GM19395 (cell line): Measurements from ENCODE around the gene CBFA2T3.
A peak's percentile ranks its signal among the peaks of the same experiment; 100 is the strongest.

Experiments used
- ATAC-seq: cut with Tn5 transposase; IDR thresholded peaks from one replicate; pipeline ENCODE4 v1.9.1; 2021; ENCODE audit warnings: mild to moderate bottlenecking, moderate library complexity; ENCODE audit not compliant: unreplicated experiment

Gene CBFA2T3

GRCh38 chr16:88977812-88978607 lies 1.0 kb upstream of the CBFA2T3 start:
- peak; percentile 1 for ATAC-seq

GRCh38 chr16:88976366-88977017 lies 515 bp downstream of the CBFA2T3 start:
- ATAC-seq, result no peak

GRCh38 chr16:88975511-88976061 lies 1.4 kb downstream of the CBFA2T3 start:
- no peak for ATAC-seq

- ATAC-seq, result no peak
Measured at GRCh38 chr16:88974916-88975215, 2.1 kb downstream of the CBFA2T3 start.

- no peak for ATAC-seq
Measured at GRCh38 chr16:88974080-88974915, 2.7 kb downstream of the CBFA2T3 start.

- ATAC-seq, result no peak
Measured at GRCh38 chr16:88973415-88974050, 3.5 kb downstream of the CBFA2T3 start.

GRCh38 chr16:88973007-88973410 lies 4.0 kb downstream of the CBFA2T3 start:
- no peak for ATAC-seq

GRCh38 chr16:88972349-88972748 lies 4.7 kb downstream of the CBFA2T3 start:
- ATAC-seq, result no peak

GRCh38 chr16:88971371-88972097 lies 5.5 kb downstream of the CBFA2T3 start:
- ATAC-seq, result peak; percentile 36

- ATAC-seq, result no peak
Measured at GRCh38 chr16:88970539-88971065, 6.4 kb downstream of the CBFA2T3 start.

GRCh38 chr16:88970050-88970449 lies 7.0 kb downstream of the CBFA2T3 start:
- no peak for ATAC-seq

GRCh38 chr16:88969361-88969831 lies 7.6 kb downstream of the CBFA2T3 start:
- ATAC-seq, result no peak

- ATAC-seq, result peak; percentile 4
Measured at GRCh38 chr16:88968589-88969280, 8.3 kb downstream of the CBFA2T3 start.

GRCh38 chr16:88967830-88968588 lies 9.0 kb downstream of the CBFA2T3 start:
- ATAC-seq, result peak; percentile 54

- no peak for ATAC-seq
Measured at GRCh38 chr16:88966986-88967829, 9.8 kb downstream of the CBFA2T3 start.

GRCh38 chr16:88965826-88966480 lies 11.1 kb downstream of the CBFA2T3 start:
- no peak for ATAC-seq

GRCh38 chr16:88965411-88965810 lies 11.6 kb downstream of the CBFA2T3 start:
- ATAC-seq, result no peak
